ENCODE data around the gene ABCG1. TPM values are rescaled to one million over a fixed set of nuclear protein-coding genes. Genes with fewer than 3 reads are reported as not detected.

ABCG1 gene
- total and polyA plus RNA-seq, 2 donors (not counting 3 experiments of a cell fraction or from before 2014, with no cell fraction given): 6.7 to 19.6 TPM

GRCh38 chr21:42247716-42248115 is 28.8 kb downstream of the ABCG1 start:
- DNase-seq (ENCODE audit: low read depth, low spot score) (no peak), FAIRE-seq (no peak)
- Histone ChIP-seq H3K9ac (replicated peaks; ENCODE audit: extremely low read depth, insufficient read depth, low read length) (no peak overlapping the region), H3K27me3 (ENCODE audit: control insufficient read depth in 2 of 2, insufficient read depth in 2 of 2, low read length in 2 of 2) (peaks cover 7 to 21% of the 10 kb centered on the region in 2 experiments), H3K4me1 (ENCODE audit: control insufficient read depth, extremely low read depth, insufficient read depth, low read length) (no peaks in the 10 kb centered on the region), H3K4me2 (ENCODE audit: insufficient read depth, low read length) (no peak overlapping the region), H3K36me3 (ENCODE audit: control insufficient read depth in 2 of 2, extremely low read depth in 1 of 2, insufficient read depth in 2 of 2, low read length in 2 of 2) (no peaks in the 10 kb centered on the region), H3K9me3 (replicated peaks; ENCODE audit: control insufficient read depth, insufficient read depth, low read length) (no peaks in the 10 kb centered on the region), H3K4me3 (replicated peaks in 1 of 3; ENCODE audit: insufficient read depth in 1 of 3, low read depth in 1 of 3, low read length in 3 of 3) (no peak overlapping the region), H3K79me2 (ENCODE audit: control insufficient read depth, insufficient read depth, low read length) (no peaks in the 10 kb centered on the region), H4K20me1 (replicated peaks; ENCODE audit: control insufficient read depth, extremely low read depth, insufficient read depth, low read length) (no peaks in the 10 kb centered on the region), H3K9me1 (replicated peaks; ENCODE audit: control insufficient read depth, extremely low read depth, insufficient read depth, low read length) (no peaks in the 10 kb centered on the region), H2AFZ (ENCODE audit: low read depth, low read length) (no peak overlapping the region), H3K27ac (ENCODE audit: insufficient read depth, low read depth, low read length) (no peak overlapping the region)
- TF ChIP-seq EZH2 (IDR thresholded peaks at IDR 0.05; ENCODE audit: borderline replicate concordance, low read depth, low read length, severe bottlenecking) (no peak), FOS (IDR thresholded peaks at IDR 0.05; ENCODE audit: borderline replicate concordance, insufficient read depth, low read length) (no peak), GATA2 (IDR thresholded peaks at IDR 0.05; ENCODE audit: insufficient read depth, insufficient read length, low read depth, low read length) (no peak), CTCF (IDR thresholded peaks at IDR 0.05; ENCODE audit: extremely low read depth in 1 of 2, insufficient read depth in 1 of 2, low read depth in 1 of 2, low read length in 2 of 2) (no peak), POLR2A (IDR thresholded peaks at IDR 0.05; ENCODE audit: low read depth, low read length) (no peak), MYC (IDR thresholded peaks at IDR 0.05; ENCODE audit: low read depth, low read length) (no peak), JUN (IDR thresholded peaks at IDR 0.05; ENCODE audit: borderline replicate concordance, insufficient read depth, insufficient read length, low read depth) (no peak), MAX (IDR thresholded peaks at IDR 0.05; ENCODE audit: insufficient read depth, insufficient read length) (no peak), POLR2AphosphoS5 (IDR thresholded peaks at IDR 0.05; ENCODE audit: insufficient read depth, low read depth, low read length) (no peak)
- POLR2A ChIA-PET: no interaction called here
- intact Hi-C loops (cut with micrococcal nuclease): no loop called here
- BruUV-seq (replicated peaks): no TSS peak
- CTCF ChIA-PET: interaction anchor here (1.0 to 2.1 kb wide), 2 partner anchors 9 to 12 kb away, joined by 3 to 17 read pairs; no protein-coding TSS in a partner anchor
- dilution Hi-C loops (cut with MboI; ENCODE audit: extremely low pct_ligation_motif_present, low sequenced_read_pairs): no loop called here

All from endothelial cell of umbilical vein (primary cell).